ENCODE measurements around the gene CRTAC1. TPM values are rescaled to one million over a fixed set of nuclear protein-coding genes. Genes with fewer than 3 reads are reported as not detected.
"Not testable (repeated sequence)": the region's sequence is repeated elsewhere in the genome, so short reads cannot be mapped to it uniquely, and the experiment has no call there.

Gene CRTAC1
- polyA plus RNA-seq, 1 of the 3 experiments (the other 2 are of a cell fraction) = 0.05 TPM

DNA sequence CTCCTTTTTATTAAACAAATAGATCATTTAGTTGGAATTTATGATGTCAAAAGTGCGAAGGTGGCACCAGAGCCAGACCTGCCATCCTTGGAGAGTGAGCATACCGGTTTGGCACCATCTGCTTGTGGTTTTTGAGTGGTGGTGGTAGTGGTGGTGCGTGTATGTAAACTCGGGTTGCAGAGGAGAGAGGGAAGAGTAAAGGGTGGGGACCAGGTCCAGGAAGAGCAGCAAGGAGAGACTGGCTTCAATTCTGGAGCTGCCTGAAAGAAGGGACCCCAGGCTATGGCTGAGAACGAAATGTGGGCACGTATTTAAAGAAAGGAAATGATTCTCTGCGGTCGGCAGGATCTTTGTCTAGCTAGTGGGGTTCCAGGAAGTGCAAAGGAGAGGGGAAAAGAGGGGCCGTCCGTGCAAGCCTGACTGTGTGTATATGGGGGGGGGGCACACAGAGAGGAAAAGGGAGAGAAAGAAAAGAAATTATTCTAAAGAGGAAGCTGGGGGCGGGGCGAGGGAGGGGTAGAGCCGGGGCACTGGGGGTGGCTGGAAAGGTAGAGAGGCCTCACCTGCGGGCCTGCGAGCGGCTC is 181.2 kb downstream of the CRTAC1 start:
- Histone ChIP-seq H2AFZ (ENCODE audit: low read depth) (no peak overlapping the region), H3K4me2 (peak overlapping the region; percentile 67; the same call in 1 of the 2 replicates)

DNA sequence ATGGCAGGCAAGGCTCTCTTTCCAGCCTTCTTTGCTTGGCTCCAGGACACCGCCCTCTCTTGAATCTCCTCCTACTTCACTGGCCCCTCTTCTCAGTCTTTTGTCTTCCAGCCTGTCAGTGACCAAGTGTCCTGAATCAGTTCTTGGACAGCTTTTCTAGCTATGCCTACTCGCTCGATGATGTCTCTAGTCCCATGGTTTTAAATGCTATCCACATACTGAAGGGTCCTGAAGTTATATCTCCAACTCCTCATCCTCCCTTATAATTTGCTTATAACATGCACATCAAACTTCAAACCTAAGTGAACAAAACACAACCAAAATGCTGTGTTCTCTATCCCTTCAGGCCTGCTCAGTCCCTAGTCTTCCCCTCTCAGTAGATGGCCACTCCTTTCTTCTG is 185.7 kb downstream of the CRTAC1 start:
- no peak overlapping the region for H3K9ac ChIP-seq
- 92% methylated on average over 3 of the region's 3 CpGs for WGBS (ENCODE audit: low lambda C conversion rate)
- peaks cover 11% of the 10 kb centered on the region for H3F3A ChIP-seq (replicated peaks; ENCODE audit: insufficient read depth)
- H3K4me3 ChIP-seq (ENCODE audit: low read depth in 2 of 2, low read length in 1 of 2) = no peak overlapping the region
- H3K27ac ChIP-seq (ENCODE audit: low read depth in 2 of 2, low read length in 1 of 2) = no peak overlapping the region
- TF ChIP-seq NFIC (IDR thresholded peaks at IDR 0.05; ENCODE audit: borderline replicate concordance) = no peak
- TF ChIP-seq, protein P1, sequence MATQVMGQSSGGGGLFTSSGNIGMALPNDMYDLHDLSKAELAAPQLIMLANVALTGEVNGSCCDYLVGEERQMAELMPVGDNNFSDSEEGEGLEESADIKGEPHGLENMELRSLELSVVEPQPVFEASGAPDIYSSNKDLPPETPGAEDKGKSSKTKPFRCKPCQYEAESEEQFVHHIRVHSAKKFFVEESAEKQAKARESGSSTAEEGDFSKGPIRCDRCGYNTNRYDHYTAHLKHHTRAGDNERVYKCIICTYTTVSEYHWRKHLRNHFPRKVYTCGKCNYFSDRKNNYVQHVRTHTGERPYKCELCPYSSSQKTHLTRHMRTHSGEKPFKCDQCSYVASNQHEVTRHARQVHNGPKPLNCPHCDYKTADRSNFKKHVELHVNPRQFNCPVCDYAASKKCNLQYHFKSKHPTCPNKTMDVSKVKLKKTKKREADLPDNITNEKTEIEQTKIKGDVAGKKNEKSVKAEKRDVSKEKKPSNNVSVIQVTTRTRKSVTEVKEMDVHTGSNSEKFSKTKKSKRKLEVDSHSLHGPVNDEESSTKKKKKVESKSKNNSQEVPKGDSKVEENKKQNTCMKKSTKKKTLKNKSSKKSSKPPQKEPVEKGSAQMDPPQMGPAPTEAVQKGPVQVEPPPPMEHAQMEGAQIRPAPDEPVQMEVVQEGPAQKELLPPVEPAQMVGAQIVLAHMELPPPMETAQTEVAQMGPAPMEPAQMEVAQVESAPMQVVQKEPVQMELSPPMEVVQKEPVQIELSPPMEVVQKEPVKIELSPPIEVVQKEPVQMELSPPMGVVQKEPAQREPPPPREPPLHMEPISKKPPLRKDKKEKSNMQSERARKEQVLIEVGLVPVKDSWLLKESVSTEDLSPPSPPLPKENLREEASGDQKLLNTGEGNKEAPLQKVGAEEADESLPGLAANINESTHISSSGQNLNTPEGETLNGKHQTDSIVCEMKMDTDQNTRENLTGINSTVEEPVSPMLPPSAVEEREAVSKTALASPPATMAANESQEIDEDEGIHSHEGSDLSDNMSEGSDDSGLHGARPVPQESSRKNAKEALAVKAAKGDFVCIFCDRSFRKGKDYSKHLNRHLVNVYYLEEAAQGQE (IDR thresholded peaks at IDR 0.05; ENCODE audit: low read depth, low read length) = 0 out of 2 replicates have a peak, but pooled peaks have one; percentile 38
- no peak overlapping the region for H3K4me2 ChIP-seq
- no peak for DNase-seq
- CTCF ChIA-PET = no interaction called here
- H3K4me1 ChIP-seq (ENCODE audit: control insufficient read depth in 1 of 2, insufficient read depth in 2 of 2, low read depth in 1 of 2, low read length in 1 of 2) = peaks cover 8 to 10% of the 10 kb centered on the region in 2 experiments; a peak in 2 of 4 replicates
- H3K27me3 ChIP-seq (ENCODE audit: insufficient read depth) = peaks cover 12% of the 10 kb centered on the region
- no peaks in the 10 kb centered on the region for H3K9me2 ChIP-seq
- H2AFZ ChIP-seq (ENCODE audit: low read depth) = no peak overlapping the region
- H3K9me3 ChIP-seq = no peaks in the 10 kb centered on the region
- H4K20me1 ChIP-seq (ENCODE audit: insufficient read depth) = no peaks in the 10 kb centered on the region
- no peaks in the 10 kb centered on the region for H3K79me2 ChIP-seq (ENCODE audit: insufficient read depth)
- H3K36me3 ChIP-seq (replicated peaks in 1 of 2; ENCODE audit: control insufficient read depth in 1 of 2, insufficient read depth in 2 of 2, low read length in 1 of 2) = no peaks in the 10 kb centered on the region
- POLR2A ChIA-PET = no interaction called here

More for the DNA sequence above, 181.2 kb downstream of the CRTAC1 start:
- 12% methylated on average over 16 of the region's 16 CpGs for WGBS (ENCODE audit: low lambda C conversion rate)
- DNase-seq = peak; percentile 62
- no peaks in the 10 kb centered on the region for H3K79me2 ChIP-seq (ENCODE audit: insufficient read depth)
- POLR2A ChIA-PET = interaction anchor here (0.6 to 1.2 kb wide), 3 partner anchors 14 to 57 kb away, joined by 3 to 5 read pairs (median 3); no protein-coding TSS in a partner anchor
- TF ChIP-seq TEAD4 (IDR thresholded peaks at IDR 0.05; ENCODE audit: borderline replicate concordance, insufficient read depth) (no peak), FOXJ3 (CRISPR knock-in tag; IDR thresholded peaks at IDR 0.05) (no peak), TAF1 (IDR thresholded peaks at IDR 0.05; ENCODE audit: borderline replicate concordance, low read depth, low read length) (no peak)
- H3K4me3 ChIP-seq (ENCODE audit: low read depth in 2 of 2, low read length in 1 of 2) = peak overlapping the region; percentile 23 to 37; a peak in 2 of 4 replicates
- CTCF ChIA-PET = interaction anchor here (0.5 to 5.6 kb wide), 8 partner anchors 9 to 173 kb away, joined by 3 to 49 read pairs (median 4); no protein-coding TSS in a partner anchor
- no peaks in the 10 kb centered on the region for H4K20me1 ChIP-seq (ENCODE audit: insufficient read depth)
- no peaks in the 10 kb centered on the region for H3K36me3 ChIP-seq (replicated peaks in 1 of 2; ENCODE audit: control insufficient read depth in 1 of 2, insufficient read depth in 2 of 2, low read length in 1 of 2)
- H3K27ac ChIP-seq (ENCODE audit: low read depth in 2 of 2, low read length in 1 of 2) = peak overlapping the region in 1 of 2 experiments; percentile 29; a peak in 1 of 4 replicates
- no peaks in the 10 kb centered on the region for H3F3A ChIP-seq (replicated peaks; ENCODE audit: insufficient read depth)
- H3K9me3 ChIP-seq = no peaks in the 10 kb centered on the region
- no peak overlapping the region for H3K9ac ChIP-seq
- H3K27me3 ChIP-seq (ENCODE audit: insufficient read depth) = peaks cover 29% of the 10 kb centered on the region
- peaks cover 0 to 17% of the 10 kb centered on the region in 2 experiments; a peak in 1 of 4 replicates for H3K4me1 ChIP-seq (ENCODE audit: control insufficient read depth in 1 of 2, insufficient read depth in 2 of 2, low read depth in 1 of 2, low read length in 1 of 2)
- no peaks in the 10 kb centered on the region for H3K9me2 ChIP-seq

- CTCF ChIA-PET = interaction anchor here (1.5 kb wide), 2 partner anchors 26 to 51 kb away, joined by 7 to 8 read pairs; no protein-coding TSS in a partner anchor
- H3K79me2 ChIP-seq (ENCODE audit: insufficient read depth); H3K9ac ChIP-seq; H4K20me1 ChIP-seq (ENCODE audit: insufficient read depth); H3K27ac ChIP-seq (ENCODE audit: low read depth in 2 of 2, low read length in 1 of 2); H3K36me3 ChIP-seq (replicated peaks in 1 of 2; ENCODE audit: control insufficient read depth in 1 of 2, insufficient read depth in 2 of 2, low read length in 1 of 2); H3K4me2 ChIP-seq; H3K9me2 ChIP-seq; H3K27me3 ChIP-seq (ENCODE audit: insufficient read depth); H3K4me1 ChIP-seq (ENCODE audit: control insufficient read depth in 1 of 2, insufficient read depth in 2 of 2, low read depth in 1 of 2, low read length in 1 of 2); POLR2A ChIA-PET; H3K4me3 ChIP-seq (ENCODE audit: low read depth in 2 of 2, low read length in 1 of 2); H2AFZ ChIP-seq (ENCODE audit: low read depth); DNase-seq; H3K9me3 ChIP-seq: not testable (repeated sequence)
- peaks cover 14% of the 10 kb centered on the region for H3F3A ChIP-seq (replicated peaks; ENCODE audit: insufficient read depth)
- WGBS (ENCODE audit: low lambda C conversion rate) = 96% methylated on average over 1 of the region's 2 CpGs
Measured at GRCh38 chr10:97843972-97844371, 186.4 kb downstream of the CRTAC1 start.
